A673 (cell line): Measurements from ENCODE around the gene ZNF580. TPM values are rescaled to one million over a fixed set of nuclear protein-coding genes. Genes with fewer than 3 reads are reported as not detected.

Experiments used
- BruUV-seq: library from RNA; stranded (reverse); fragments of 400-500 nt; replicated peaks from 2 replicates; lab custom pipeline; 2021; lab: Mats Ljungman, UMichigan
- CTCF ChIA-PET: fragments of 300-600 bp; sonication (Branson Sonifier 250); formaldehyde crosslinking; loops from one replicate; lab custom pipeline; 2022; ENCODE audit warnings: antibody characterized with exemption; lab: Charles Lee
- POLR2A ChIA-PET: fragments of 300-600 bp; sonication (Branson Sonifier 250); formaldehyde crosslinking; loops from one replicate; lab custom pipeline; 2022; ENCODE audit warnings: antibody characterized with exemption; ENCODE audit not compliant: low non-redundant PET; lab: Charles Lee
- DNase-seq: peaks from one replicate; pipeline ENCODE4 v3.0.0-alpha.2; 2015; ENCODE audit warnings: low spot score
- H3K27ac ChIP-seq: fragments of 200-600 bp; sonication (generic); 2 replicates; pipeline ENCODE4 v1.5.1; 2016; ENCODE audit warnings: mixed run types, low read depth, mild to moderate bottlenecking, mixed read lengths, antibody characterized with exemption, low read length; ENCODE audit not compliant: poor library complexity, severe bottlenecking
- H3K27me3 ChIP-seq: fragments of 200-600 bp; sonication (generic); replicated peaks from 2 replicates; pipeline ENCODE4 v1.6.1; 2017; ENCODE audit warnings: mixed run types, low read depth, mild to moderate bottlenecking, mixed read lengths, antibody characterized with exemption, low read length; ENCODE audit not compliant: insufficient read depth, poor library complexity
- H3K36me3 ChIP-seq: fragments of 200-600 bp; sonication (generic); 2 replicates; pipeline ENCODE4 v1.6.1; 2016; ENCODE audit warnings: mixed run types, mild to moderate bottlenecking, mixed read lengths, antibody characterized with exemption, low read length; ENCODE audit not compliant: insufficient read depth, poor library complexity, severe bottlenecking
- H3K4me1 ChIP-seq: fragments of 200-600 bp; sonication (generic); 2 replicates; pipeline ENCODE4 v1.6.1; 2017; ENCODE audit warnings: mixed run types, mild to moderate bottlenecking, mixed read lengths, antibody characterized with exemption, low read length; ENCODE audit not compliant: insufficient read depth, poor library complexity, severe bottlenecking
- H3K4me3 ChIP-seq: fragments of 200-600 bp; sonication (generic); 2 replicates; pipeline ENCODE4 v1.5.1; 2016; ENCODE audit warnings: low read depth, mixed run types, mild to moderate bottlenecking, mixed read lengths, low read length; ENCODE audit not compliant: poor library complexity, severe bottlenecking
- H3K9me3 ChIP-seq: fragments of 200-600 bp; sonication (generic); 2 replicates; pipeline ENCODE4 v1.6.1; 2016; ENCODE audit warnings: mixed run types, low read depth, mild to moderate bottlenecking, mixed read lengths, antibody characterized with exemption, low read length; ENCODE audit not compliant: poor library complexity, severe bottlenecking
- EZH2 ChIP-seq: fragments of 200-600 bp; sonication (generic); IDR thresholded peaks from 2 replicates; pipeline ENCODE4 v1.6.1; 2017; ENCODE audit warnings: borderline replicate concordance, low read depth, mild to moderate bottlenecking, mixed read lengths, antibody characterized with exemption, low read length; ENCODE audit not compliant: poor library complexity, severe bottlenecking
- intact Hi-C: fragments of 100-400 bp; cut with micrococcal nuclease; formaldehyde crosslinking; loops from one replicate; pipeline ENCODE4 v1.10.0; 2022; ENCODE audit not compliant: unreplicated experiment
- total RNA-seq: library from RNA; stranded (reverse); gene quantifications from 2 replicates; pipeline ENCODE4 v1.2.3, GENCODE V29; 2021
- TF ChIP-seq, protein P1 (sequence below): fragments of 300-800, 200-600 bp; sonication (generic); conservative IDR thresholded peaks from 2 replicates; pipeline ENCODE4 v1.5.1; 2017; ENCODE audit warnings: low read depth, mild to moderate bottlenecking, antibody characterized with exemption, low read length, moderate library complexity, mixed read lengths

ZNF580 gene
- total RNA-seq, 1 experiment from 2014 or later = 49.1 TPM

DNA sequence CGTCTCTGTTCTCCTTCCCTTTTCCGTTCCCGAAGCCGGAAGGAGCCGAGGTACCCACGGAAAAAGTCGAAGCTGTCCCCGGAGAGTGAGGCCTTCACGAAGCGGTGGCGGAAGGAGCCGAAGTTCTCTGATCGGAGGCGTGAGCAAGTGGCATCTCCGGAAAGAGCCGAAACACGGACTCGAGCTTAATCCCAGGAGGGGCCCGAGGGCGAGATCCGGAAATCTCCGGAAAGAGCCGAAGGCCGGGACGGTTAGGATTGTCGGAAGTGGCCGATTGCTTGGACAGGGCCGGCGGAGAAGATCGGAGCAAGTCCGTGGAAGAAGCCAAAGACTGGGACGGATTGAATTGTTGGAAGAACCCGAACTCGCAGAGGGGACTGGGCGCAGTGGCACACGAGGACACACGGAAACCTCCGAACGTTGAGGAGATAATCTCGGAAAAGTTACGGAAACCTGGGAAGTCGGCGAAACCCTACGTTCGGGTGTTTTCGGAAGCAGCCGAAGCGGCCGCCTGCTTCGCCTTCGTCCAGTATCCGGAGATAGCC lies 13.6 kb downstream of the ZNF580 start:
- POLR2A ChIA-PET = interaction anchor here (0.6 to 0.7 kb wide), 3 partner anchors 14 to 319 kb away, joined by 3 read pairs; no protein-coding TSS in a partner anchor
- intact Hi-C loops = no loop called here

DNA sequence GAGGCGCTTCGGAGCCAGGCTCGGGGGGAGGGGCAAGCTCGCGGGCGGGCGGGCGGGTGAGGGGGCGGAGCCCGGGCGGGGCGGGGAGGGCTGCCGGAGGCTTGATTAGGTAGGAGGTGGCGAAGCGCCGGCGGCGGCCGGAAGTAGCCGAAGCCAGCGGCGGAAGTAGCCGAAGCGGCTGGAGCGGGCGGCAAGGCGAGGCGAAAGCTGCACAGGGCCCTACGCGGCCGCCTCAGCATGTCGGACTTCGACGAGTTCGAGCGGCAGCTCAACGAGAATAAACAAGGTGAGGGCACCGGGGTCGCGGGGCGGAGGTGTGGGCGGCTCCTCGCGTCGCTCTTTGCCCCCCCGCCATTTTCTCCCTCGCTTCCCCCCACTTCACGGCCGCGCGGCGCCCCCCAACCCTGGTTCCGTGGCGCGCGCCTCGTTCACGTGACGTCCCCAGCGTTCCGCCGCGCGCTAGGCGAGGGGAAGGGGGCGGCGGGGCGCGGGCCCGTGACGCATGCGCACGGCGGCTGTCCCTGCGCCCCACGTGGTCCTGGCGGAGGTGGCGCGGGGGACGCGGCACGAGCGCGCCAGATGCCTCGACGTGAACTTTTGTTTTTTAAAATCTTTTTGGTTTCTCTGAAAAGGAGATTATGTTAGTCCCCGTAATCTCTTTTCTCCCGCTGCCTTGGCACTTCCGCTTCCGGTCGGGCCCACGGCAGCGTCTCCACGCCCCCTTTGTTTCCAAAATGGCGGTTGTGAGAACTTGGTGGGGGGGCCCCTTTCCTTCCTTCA lies 14.3 kb downstream of the ZNF580 start, which contains the start of gene U2AF2:
U2AF2 (plus strand) TSS at position 168 of the 780 bp plus-strand sequence; CDS start at position 238, 70 bp downstream.
- peaks cover 18% of the 10 kb centered on the region for H3K4me1 ChIP-seq
- no TSS peak for BruUV-seq
- H3K9me3 ChIP-seq = no peaks in the 10 kb centered on the region
- H3K27ac ChIP-seq = peak within 1 kb of the TSS; percentile 99
- intact Hi-C loops = no loop called here
- no peak for TF ChIP-seq EZH2
- TF ChIP-seq, protein P1, sequence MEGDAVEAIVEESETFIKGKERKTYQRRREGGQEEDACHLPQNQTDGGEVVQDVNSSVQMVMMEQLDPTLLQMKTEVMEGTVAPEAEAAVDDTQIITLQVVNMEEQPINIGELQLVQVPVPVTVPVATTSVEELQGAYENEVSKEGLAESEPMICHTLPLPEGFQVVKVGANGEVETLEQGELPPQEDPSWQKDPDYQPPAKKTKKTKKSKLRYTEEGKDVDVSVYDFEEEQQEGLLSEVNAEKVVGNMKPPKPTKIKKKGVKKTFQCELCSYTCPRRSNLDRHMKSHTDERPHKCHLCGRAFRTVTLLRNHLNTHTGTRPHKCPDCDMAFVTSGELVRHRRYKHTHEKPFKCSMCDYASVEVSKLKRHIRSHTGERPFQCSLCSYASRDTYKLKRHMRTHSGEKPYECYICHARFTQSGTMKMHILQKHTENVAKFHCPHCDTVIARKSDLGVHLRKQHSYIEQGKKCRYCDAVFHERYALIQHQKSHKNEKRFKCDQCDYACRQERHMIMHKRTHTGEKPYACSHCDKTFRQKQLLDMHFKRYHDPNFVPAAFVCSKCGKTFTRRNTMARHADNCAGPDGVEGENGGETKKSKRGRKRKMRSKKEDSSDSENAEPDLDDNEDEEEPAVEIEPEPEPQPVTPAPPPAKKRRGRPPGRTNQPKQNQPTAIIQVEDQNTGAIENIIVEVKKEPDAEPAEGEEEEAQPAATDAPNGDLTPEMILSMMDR = no peak
- peaks cover 27% of the 10 kb centered on the region for H3K36me3 ChIP-seq
- ChIA-PET CTCF (interaction anchor here (0.5 to 1.5 kb wide), 7 partner anchors 12 to 193 kb away, joined by 3 to 17 read pairs (median 3); partner anchors contain the start of genes ISOC2, ZNF581 and ZNF784), POLR2A (interaction anchor here (0.6 kb wide), 1 partner anchor 178 kb away, joined by 3 read pairs; no protein-coding TSS in a partner anchor)
- H3K27me3 ChIP-seq = no peaks in the 10 kb centered on the region
- peak; percentile 93 for DNase-seq
- peak within 1 kb of the TSS; percentile 83 for H3K4me3 ChIP-seq

More for the DNA sequence above, 13.6 kb downstream of the ZNF580 start:
- CTCF ChIA-PET = interaction anchor here (0.5 to 1.5 kb wide), 7 partner anchors 12 to 193 kb away, joined by 3 to 17 read pairs (median 3); partner anchors contain the start of genes ISOC2, ZNF581 and ZNF784
- Histone ChIP-seq H3K27ac (peak overlapping the region; percentile 99), H3K9me3 (no peaks in the 10 kb centered on the region), H3K4me1 (peaks cover 21% of the 10 kb centered on the region), H3K27me3 (no peaks in the 10 kb centered on the region), H3K4me3 (peak overlapping the region; percentile 83), H3K36me3 (peaks cover 21% of the 10 kb centered on the region)
- BruUV-seq = no TSS peak
- no peak for TF ChIP-seq EZH2
- TF ChIP-seq, protein P1 = no peak
- peak; percentile 100 for DNase-seq

DNA sequence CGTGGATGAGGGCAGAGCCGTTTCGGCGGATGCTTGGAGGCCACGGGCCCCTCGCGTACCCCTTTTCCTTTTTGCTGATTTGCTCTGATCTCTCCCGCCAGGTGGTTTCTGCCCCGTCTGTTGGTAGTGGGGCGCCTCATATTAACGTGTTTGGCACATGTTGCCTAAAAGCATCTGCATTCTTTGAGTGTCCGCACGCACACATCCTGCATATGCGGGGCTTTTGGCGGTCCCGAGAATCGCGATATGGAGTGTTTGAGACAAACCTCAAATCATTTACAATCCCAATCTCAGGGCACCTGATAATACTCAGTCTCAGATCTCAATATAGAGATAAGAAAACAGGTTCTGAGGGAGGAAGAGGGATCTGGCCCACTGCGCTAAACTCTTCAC lies 14.8 kb downstream of the ZNF580 start:
- Histone ChIP-seq H3K4me1 (peaks cover 18% of the 10 kb centered on the region), H3K9me3 (no peaks in the 10 kb centered on the region), H3K27ac (peak overlapping the region; percentile 99), H3K36me3 (peaks cover 31% of the 10 kb centered on the region), H3K4me3 (peak overlapping the region; percentile 83), H3K27me3 (no peaks in the 10 kb centered on the region)
- TF ChIP-seq, protein P1 = no peak
- TF ChIP-seq EZH2 = no peak
- ChIA-PET POLR2A (no interaction called here), CTCF (interaction anchor here (0.6 to 2.1 kb wide), 2 partner anchors 16 to 75 kb away, joined by 3 to 6 read pairs; partner anchors contain the start of gene ZNF579)
- BruUV-seq = TSS peak; percentile 53
- DNase-seq = no peak
- intact Hi-C loops = loop anchor here (2.0 kb wide), 1 partner anchor 15 kb away; no protein-coding TSS in a partner anchor
